PC-9 (cell line): Measurements from ENCODE around the gene SFTA2. TPM values are rescaled to one million over a fixed set of nuclear protein-coding genes. Genes with fewer than 3 reads are reported as not detected.

Experiments used
- BruUV-seq: library from RNA; stranded (reverse); fragments of 400-500 nt; replicated peaks from 2 replicates; lab custom pipeline; 2021; lab: Mats Ljungman, UMichigan
- CTCF ChIA-PET: fragments of 300-600 bp; sonication (Branson Sonifier 250); formaldehyde crosslinking; loops from one replicate; lab custom pipeline; 2022; ENCODE audit warnings: antibody characterized with exemption; lab: Charles Lee
- POLR2A ChIA-PET: fragments of 300-600 bp; sonication (Branson Sonifier 250); formaldehyde crosslinking; loops from one replicate; lab custom pipeline; 2022; ENCODE audit warnings: antibody characterized with exemption; ENCODE audit not compliant: unreplicated experiment; lab: Charles Lee
- DNase-seq, 2 experiments: peaks; one replicate each; pipeline versions ENCODE4 v3.0.0 to v3.0.0-alpha.2; 2015 to 2022; ENCODE audit warnings: mixed read lengths in 1 of 2
- H2AFZ ChIP-seq: fragments of 200-600 bp; sonication (generic); 2 replicates; pipeline ENCODE4 v1.8.1; 2017; ENCODE audit warnings: antibody characterized with exemption
- H3F3A ChIP-seq: fragments of 200-600 bp; sonication (generic); 2 replicates; pipeline ENCODE4 v1.8.1; 2017; ENCODE audit warnings: antibody characterized with exemption, mild to moderate bottlenecking, low read depth; ENCODE audit not compliant: insufficient read depth
- H3K27ac ChIP-seq: fragments of 200-600 bp; sonication (generic); 2 replicates; pipeline ENCODE4 v1.6.1; 2016; ENCODE audit warnings: mixed run types
- H3K27me3 ChIP-seq: fragments of 200-600 bp; sonication (generic); 2 replicates; pipeline ENCODE4 v1.6.1; 2016; ENCODE audit warnings: low read depth, mixed run types; ENCODE audit not compliant: insufficient read depth
- H3K36me3 ChIP-seq: fragments of 200-600 bp; sonication (generic); 2 replicates; pipeline ENCODE4 v1.6.1; 2016; ENCODE audit warnings: low read depth, mixed run types
- H3K4me1 ChIP-seq: fragments of 200-600 bp; sonication (generic); replicated peaks from 2 replicates; pipeline ENCODE4 v1.6.1; 2016; ENCODE audit warnings: mixed run types; ENCODE audit not compliant: insufficient read depth
- H3K4me2 ChIP-seq: fragments of 200-600 bp; sonication (generic); 2 replicates; pipeline ENCODE4 v1.6.1; 2017; ENCODE audit warnings: mixed run types
- H3K4me3 ChIP-seq: fragments of 200-600 bp; sonication (generic); 2 replicates; pipeline ENCODE4 v1.6.1; 2016; ENCODE audit warnings: mixed run types
- H3K79me2 ChIP-seq: fragments of 200-600 bp; sonication (generic); 2 replicates; pipeline ENCODE4 v1.6.1; 2017; ENCODE audit warnings: low read depth, mixed run types
- H3K9me2 ChIP-seq: fragments of 200-600 bp; sonication (generic); 2 replicates; pipeline ENCODE4 v1.8.1; 2017; ENCODE audit warnings: mild to moderate bottlenecking; ENCODE audit not compliant: insufficient read depth
- H3K9me3 ChIP-seq: fragments of 200-600 bp; sonication (generic); 2 replicates; pipeline ENCODE4 v1.8.1; 2016; ENCODE audit warnings: low read depth; ENCODE audit not compliant: insufficient read depth
- H4K20me1 ChIP-seq: fragments of 200-600 bp; sonication (generic); 2 replicates; pipeline ENCODE4 v1.8.1; 2017; ENCODE audit not compliant: insufficient read depth
- EZH2 ChIP-seq: fragments of 200-600 bp; sonication (generic); IDR thresholded peaks from 2 replicates; pipeline ENCODE4 v1.8.0; 2017; ENCODE audit warnings: antibody characterized with exemption, low read depth
- intact Hi-C: fragments of 100-400 bp; cut with micrococcal nuclease; formaldehyde crosslinking; loops from one replicate; pipeline ENCODE4 v1.10.0; 2022; ENCODE audit not compliant: unreplicated experiment
- total RNA-seq: library from RNA; stranded (reverse); gene quantifications from 2 replicates; pipeline ENCODE4 v1.2.3, GENCODE V29; 2021
- TF ChIP-seq, protein P1 (sequence below): fragments of 200-600 bp; sonication (generic); conservative IDR thresholded peaks from 2 replicates; pipeline ENCODE4 v1.6.1; 2017; ENCODE audit warnings: mixed run types, antibody characterized with exemption, mild to moderate bottlenecking, moderate library complexity

SFTA2 gene
- total RNA-seq, 1 experiment from 2014 or later, result 0.72 TPM

- Histone ChIP-seq H3K79me2 (no peaks in the 10 kb centered on the region), H2AFZ (no peak overlapping the region), H3K4me3 (no peak overlapping the region), H3K9me2 (no peaks in the 10 kb centered on the region), H3K9me3 (no peaks in the 10 kb centered on the region), H3F3A (peaks cover under 1% of the 10 kb centered on the region; the same call in 1 of the 2 replicates), H3K27me3 (no peaks in the 10 kb centered on the region), H3K4me1 (peaks cover 34% of the 10 kb centered on the region), H3K27ac (no peak overlapping the region), H3K36me3 (no peaks in the 10 kb centered on the region), H4K20me1 (no peaks in the 10 kb centered on the region), H3K4me2 (no peak overlapping the region)
- no peak for DNase-seq
- TF ChIP-seq EZH2, result no peak
- TF ChIP-seq, protein P1, sequence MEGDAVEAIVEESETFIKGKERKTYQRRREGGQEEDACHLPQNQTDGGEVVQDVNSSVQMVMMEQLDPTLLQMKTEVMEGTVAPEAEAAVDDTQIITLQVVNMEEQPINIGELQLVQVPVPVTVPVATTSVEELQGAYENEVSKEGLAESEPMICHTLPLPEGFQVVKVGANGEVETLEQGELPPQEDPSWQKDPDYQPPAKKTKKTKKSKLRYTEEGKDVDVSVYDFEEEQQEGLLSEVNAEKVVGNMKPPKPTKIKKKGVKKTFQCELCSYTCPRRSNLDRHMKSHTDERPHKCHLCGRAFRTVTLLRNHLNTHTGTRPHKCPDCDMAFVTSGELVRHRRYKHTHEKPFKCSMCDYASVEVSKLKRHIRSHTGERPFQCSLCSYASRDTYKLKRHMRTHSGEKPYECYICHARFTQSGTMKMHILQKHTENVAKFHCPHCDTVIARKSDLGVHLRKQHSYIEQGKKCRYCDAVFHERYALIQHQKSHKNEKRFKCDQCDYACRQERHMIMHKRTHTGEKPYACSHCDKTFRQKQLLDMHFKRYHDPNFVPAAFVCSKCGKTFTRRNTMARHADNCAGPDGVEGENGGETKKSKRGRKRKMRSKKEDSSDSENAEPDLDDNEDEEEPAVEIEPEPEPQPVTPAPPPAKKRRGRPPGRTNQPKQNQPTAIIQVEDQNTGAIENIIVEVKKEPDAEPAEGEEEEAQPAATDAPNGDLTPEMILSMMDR, result no peak
- BruUV-seq, result no TSS peak
- ChIA-PET CTCF (interaction anchor here (0.6 kb wide), 1 partner anchor 162 kb away, joined by 3 read pairs; no protein-coding TSS in a partner anchor), POLR2A (no interaction called here)
- intact Hi-C loops, result loop anchor here (10.0 kb wide), 1 partner anchor 446 kb away; no protein-coding TSS in a partner anchor
Observed at GRCh38 chr6:30918670-30919069, 13.3 kb downstream of the SFTA2 start.

GRCh38 chr6:30917487-30917886, 14.5 kb downstream of the SFTA2 start:
- POLR2A ChIA-PET, result no interaction called here
- intact Hi-C loops, result loop anchor here (10.0 kb wide), 1 partner anchor 447 kb away; no protein-coding TSS in a partner anchor
- no peak overlapping the region for H2AFZ ChIP-seq

DNA sequence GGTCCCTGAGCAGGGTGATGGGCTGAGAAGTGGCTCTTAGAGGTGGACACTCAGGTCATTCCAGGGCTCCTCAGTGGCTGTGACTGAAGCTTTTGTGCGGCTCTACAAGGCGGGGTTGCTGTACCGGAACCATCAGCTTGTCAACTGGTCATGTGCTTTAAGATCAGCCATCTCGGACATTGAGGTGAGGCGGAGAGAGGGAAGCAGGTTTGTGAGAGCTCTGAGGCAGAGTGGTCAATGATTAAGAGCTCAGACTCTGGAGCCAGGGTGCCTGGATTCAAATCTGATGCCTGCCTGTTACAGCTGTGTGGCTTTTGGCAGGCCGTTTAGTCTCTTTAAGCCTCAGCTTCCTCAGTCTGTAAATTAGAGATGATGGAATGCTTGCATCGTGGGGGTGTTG, 14.9 kb downstream of the SFTA2 start:
- H3K27me3 ChIP-seq, result no peaks in the 10 kb centered on the region
- no peak overlapping the region for H3K4me2 ChIP-seq
- H3K79me2 ChIP-seq, result no peaks in the 10 kb centered on the region
- no peaks in the 10 kb centered on the region for H3K36me3 ChIP-seq
- DNase-seq, result no peak
- H3K9me3 ChIP-seq, result no peaks in the 10 kb centered on the region
- CTCF ChIA-PET, result interaction anchor here (2.6 to 5.7 kb wide), 2 partner anchors 153 to 170 kb away, joined by 15 to 69 read pairs; no protein-coding TSS in a partner anchor
- POLR2A ChIA-PET, result no interaction called here
- TF ChIP-seq EZH2, result no peak
- TF ChIP-seq, protein P1, result no peak
- H4K20me1 ChIP-seq, result no peaks in the 10 kb centered on the region
- H3K4me3 ChIP-seq, result no peak overlapping the region
- H2AFZ ChIP-seq, result no peak overlapping the region
- no peak overlapping the region for H3K27ac ChIP-seq
- H3F3A ChIP-seq, result peaks cover 14% of the 10 kb centered on the region; the same call in 1 of the 2 replicates
- intact Hi-C loops, result loop anchor here (10.0 kb wide), 1 partner anchor 448 kb away; no protein-coding TSS in a partner anchor
- H3K4me1 ChIP-seq, result peaks cover 23% of the 10 kb centered on the region
- H3K9me2 ChIP-seq, result no peaks in the 10 kb centered on the region
- no TSS peak for BruUV-seq

More at GRCh38 chr6:30917487-30917886, 14.5 kb downstream of the SFTA2 start:
- no peaks in the 10 kb centered on the region for H3K9me3 ChIP-seq
- no peak for DNase-seq
- no peak overlapping the region for H3K4me3 ChIP-seq
- peaks cover 10% of the 10 kb centered on the region; the same call in 1 of the 2 replicates for H3F3A ChIP-seq
- H3K79me2 ChIP-seq, result no peaks in the 10 kb centered on the region
- no peak for TF ChIP-seq EZH2
- TF ChIP-seq, protein P1, result no peak
- CTCF ChIA-PET, result interaction anchor here (2.6 to 5.7 kb wide), 2 partner anchors 152 to 170 kb away, joined by 15 to 69 read pairs; no protein-coding TSS in a partner anchor
- no peaks in the 10 kb centered on the region for H3K36me3 ChIP-seq
- no peaks in the 10 kb centered on the region for H4K20me1 ChIP-seq
- BruUV-seq, result no TSS peak
- H3K4me1 ChIP-seq, result peaks cover 27% of the 10 kb centered on the region
- no peaks in the 10 kb centered on the region for H3K27me3 ChIP-seq
- no peak overlapping the region for H3K4me2 ChIP-seq
- no peaks in the 10 kb centered on the region for H3K9me2 ChIP-seq
- no peak overlapping the region for H3K27ac ChIP-seq
